HL-60 (cell line): ENCODE data around the gene CACTIN.

Source experiments
- POLR2AphosphoS5 ChIP-seq: IDR thresholded peaks from 2 replicates; pipeline ENCODE4 v1.6.1; 2012; ENCODE audit warnings: low read depth
- SPI1 ChIP-seq: IDR thresholded peaks from 2 replicates; pipeline ENCODE4 v1.6.1; 2012; ENCODE audit warnings: low read depth, mild to moderate bottlenecking, borderline replicate concordance
- TF ChIP-seq, protein P1 (sequence below): IDR thresholded peaks from one replicate; pipeline ENCODE4 v1.5.1; 2011; ENCODE audit warnings: low read length, control low read depth, inconsistent platforms; ENCODE audit not compliant: insufficient read depth

DNA sequence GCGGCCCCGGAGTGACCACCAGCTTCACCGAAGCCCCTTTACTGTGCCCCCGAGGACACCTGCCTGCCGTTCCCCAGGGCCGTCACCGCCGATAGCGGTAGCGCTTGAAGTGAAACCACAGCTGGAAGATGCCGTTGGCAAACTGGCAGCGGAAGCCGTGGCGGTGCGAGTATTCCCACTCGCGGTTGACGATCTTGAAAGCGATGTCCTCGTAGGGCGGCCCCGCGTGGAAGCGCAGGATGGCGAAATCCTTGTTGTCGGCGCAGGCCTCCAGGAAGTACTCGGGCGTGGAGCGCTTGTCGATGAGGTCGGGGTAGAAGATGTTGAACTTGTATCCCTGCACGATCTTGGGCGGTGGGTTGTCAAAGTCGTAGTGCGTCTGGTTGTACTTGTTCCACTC is 14.7 kb downstream of the CACTIN start:
- TF ChIP-seq POLR2AphosphoS5 (no peak), SPI1 (no peak)
- TF ChIP-seq, protein P1, sequence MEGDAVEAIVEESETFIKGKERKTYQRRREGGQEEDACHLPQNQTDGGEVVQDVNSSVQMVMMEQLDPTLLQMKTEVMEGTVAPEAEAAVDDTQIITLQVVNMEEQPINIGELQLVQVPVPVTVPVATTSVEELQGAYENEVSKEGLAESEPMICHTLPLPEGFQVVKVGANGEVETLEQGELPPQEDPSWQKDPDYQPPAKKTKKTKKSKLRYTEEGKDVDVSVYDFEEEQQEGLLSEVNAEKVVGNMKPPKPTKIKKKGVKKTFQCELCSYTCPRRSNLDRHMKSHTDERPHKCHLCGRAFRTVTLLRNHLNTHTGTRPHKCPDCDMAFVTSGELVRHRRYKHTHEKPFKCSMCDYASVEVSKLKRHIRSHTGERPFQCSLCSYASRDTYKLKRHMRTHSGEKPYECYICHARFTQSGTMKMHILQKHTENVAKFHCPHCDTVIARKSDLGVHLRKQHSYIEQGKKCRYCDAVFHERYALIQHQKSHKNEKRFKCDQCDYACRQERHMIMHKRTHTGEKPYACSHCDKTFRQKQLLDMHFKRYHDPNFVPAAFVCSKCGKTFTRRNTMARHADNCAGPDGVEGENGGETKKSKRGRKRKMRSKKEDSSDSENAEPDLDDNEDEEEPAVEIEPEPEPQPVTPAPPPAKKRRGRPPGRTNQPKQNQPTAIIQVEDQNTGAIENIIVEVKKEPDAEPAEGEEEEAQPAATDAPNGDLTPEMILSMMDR: no peak
